Measurements from ENCODE around the gene SLC39A8.
"Not testable (repeated sequence)": the region's sequence is repeated elsewhere in the genome, so short reads cannot be mapped to it uniquely, and the experiment has no call there.

The SLC39A8 gene

GRCh38 chr4:102344954-102345794, at the start of gene SLC39A8:
Gene SLC39A8, minus strand, starts transcription at chr4:102345482. Its CDS starts 820 bp downstream, at chr4:102344662.
- DNase-seq (ENCODE audit: low spot score): peak; percentile 81

GRCh38 chr4:102392033-102392744, 46.9 kb upstream of the SLC39A8 start:
- DNase-seq (ENCODE audit: low spot score): no peak

GRCh38 chr4:102390438-102390837, 45.2 kb upstream of the SLC39A8 start:
- DNase-seq (ENCODE audit: low spot score): no peak

- no peak for DNase-seq (ENCODE audit: low spot score)
Observed at GRCh38 chr4:102388611-102389010, 43.3 kb upstream of the SLC39A8 start.

GRCh38 chr4:102387552-102388150, 42.4 kb upstream of the SLC39A8 start:
- DNase-seq (ENCODE audit: low spot score): no peak

GRCh38 chr4:102386966-102387365, 41.7 kb upstream of the SLC39A8 start:
- DNase-seq (ENCODE audit: low spot score): no peak

GRCh38 chr4:102380253-102380652, 35.0 kb upstream of the SLC39A8 start:
- not testable (repeated sequence) for DNase-seq (ENCODE audit: low spot score)

GRCh38 chr4:102362922-102363432, 17.7 kb upstream of the SLC39A8 start:
- no peak for DNase-seq (ENCODE audit: low spot score)

- DNase-seq (ENCODE audit: low spot score): no peak
Observed at GRCh38 chr4:102358128-102358527, 12.8 kb upstream of the SLC39A8 start.

GRCh38 chr4:102357637-102358036, 12.4 kb upstream of the SLC39A8 start:
- DNase-seq (ENCODE audit: low spot score): not testable (repeated sequence)

GRCh38 chr4:102356562-102357202, 11.4 kb upstream of the SLC39A8 start:
- DNase-seq (ENCODE audit: low spot score): no peak

GRCh38 chr4:102355748-102356147, 10.5 kb upstream of the SLC39A8 start:
- no peak for DNase-seq (ENCODE audit: low spot score)

GRCh38 chr4:102354671-102355454, 9.6 kb upstream of the SLC39A8 start:
- DNase-seq (ENCODE audit: low spot score): no peak

- DNase-seq (ENCODE audit: low spot score): no peak
Observed at GRCh38 chr4:102352781-102353180, 7.5 kb upstream of the SLC39A8 start.

GRCh38 chr4:102350634-102351033, 5.4 kb upstream of the SLC39A8 start:
- no peak for DNase-seq (ENCODE audit: low spot score)

- no peak for DNase-seq (ENCODE audit: low spot score)
Observed at GRCh38 chr4:102348701-102349100, 3.4 kb upstream of the SLC39A8 start.

GRCh38 chr4:102345795-102346100, 466 bp upstream of the SLC39A8 start:
- DNase-seq (ENCODE audit: low spot score): peak; percentile 1

GRCh38 chr4:102344520-102344953, 745 bp downstream of the SLC39A8 start:
- peak; percentile 38 for DNase-seq (ENCODE audit: low spot score)

- peak; percentile 14 for DNase-seq (ENCODE audit: low spot score)
Observed at GRCh38 chr4:102343964-102344519, 1.2 kb downstream of the SLC39A8 start.

GRCh38 chr4:102342404-102343074, 2.7 kb downstream of the SLC39A8 start:
- no peak for DNase-seq (ENCODE audit: low spot score)

All from CD4-positive, alpha-beta T cell treated with Interleukin-6 at 100 ng/mL for 8 hours (primary cell).